Stomach smooth muscle (tissue), 2 donors: ENCODE data around the gene CCL13.

Source experiments
- H3K27ac ChIP-seq: one replicate; pipeline ENCODE4 v1.7.0; 2013; ENCODE audit warnings: mild to moderate bottlenecking, low read length, inconsistent platforms
- H3K27me3 ChIP-seq, 2 donors: one replicate each; pipeline ENCODE4 v1.7.0; 2013; ENCODE audit warnings: low read length in 2 of 2; ENCODE audit not compliant: insufficient read depth in 2 of 2, control insufficient read depth in 1 of 2
- H3K36me3 ChIP-seq, 2 donors: one replicate each; pipeline ENCODE4 v1.7.0; 2013; ENCODE audit warnings: low read length in 2 of 2; ENCODE audit not compliant: control insufficient read depth in 2 of 2, insufficient read depth in 2 of 2
- H3K4me1 ChIP-seq: one replicate; pipeline ENCODE4 v1.7.0; 2013; ENCODE audit warnings: low read length; ENCODE audit not compliant: control insufficient read depth, insufficient read depth
- H3K4me3 ChIP-seq, 2 donors: one replicate each; pipeline ENCODE4 v1.7.0; 2013; ENCODE audit warnings: low read length in 2 of 2
- H3K9ac ChIP-seq, 2 donors: one replicate each; pipeline ENCODE4 v1.7.0; 2013; ENCODE audit warnings: low read length in 2 of 2, mild to moderate bottlenecking in 1 of 2
- H3K9me3 ChIP-seq, 2 donors: one replicate each; pipeline ENCODE4 v1.7.0; 2013; ENCODE audit warnings: low read length in 2 of 2; ENCODE audit not compliant: control insufficient read depth in 2 of 2
- donor health status: healthy.
- donor health status: Pancreatic carcinoma.

Gene CCL13

DNA sequence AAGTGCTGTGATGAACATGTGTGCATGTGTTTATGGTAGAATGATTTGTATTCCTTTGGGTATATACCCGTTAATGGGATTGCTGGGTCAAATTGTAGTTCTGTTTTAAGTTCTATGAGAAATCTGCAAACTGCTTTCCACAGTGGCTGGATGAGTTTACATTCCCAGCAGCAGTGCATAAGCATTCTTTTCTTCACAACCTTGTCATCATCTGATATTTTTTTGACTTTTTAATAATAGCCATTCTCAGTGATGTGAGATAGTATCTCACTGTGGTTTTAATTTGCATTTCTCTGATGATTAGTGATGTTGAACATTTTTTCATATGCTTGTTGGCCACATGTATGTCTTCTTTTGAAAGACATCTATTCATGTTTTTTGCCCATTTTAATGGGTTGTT is 18.6 kb upstream of the CCL13 start:
- H3K9ac ChIP-seq, result no peak overlapping the region
- no peak overlapping the region for H3K4me3 ChIP-seq
- no peaks in the 10 kb centered on the region for H3K9me3 ChIP-seq
- H3K27ac ChIP-seq, result no peak overlapping the region
- no peaks in the 10 kb centered on the region for H3K4me1 ChIP-seq
- H3K27me3 ChIP-seq, result no peaks in the 10 kb centered on the region
- no peaks in the 10 kb centered on the region for H3K36me3 ChIP-seq

- H3K36me3 ChIP-seq, result no peaks in the 10 kb centered on the region
- no peaks in the 10 kb centered on the region for H3K9me3 ChIP-seq
- H3K4me3 ChIP-seq, result no peak overlapping the region
- no peak overlapping the region for H3K27ac ChIP-seq
- H3K4me1 ChIP-seq, result no peaks in the 10 kb centered on the region
- no peaks in the 10 kb centered on the region for H3K27me3 ChIP-seq
- no peak overlapping the region for H3K9ac ChIP-seq
Observed at GRCh38 chr17:34339138-34339770, 17.0 kb upstream of the CCL13 start.

GRCh38 chr17:34341916-34342315 is 14.4 kb upstream of the CCL13 start:
- no peaks in the 10 kb centered on the region for H3K9me3 ChIP-seq
- no peaks in the 10 kb centered on the region for H3K27me3 ChIP-seq
- H3K27ac ChIP-seq, result no peak overlapping the region
- no peaks in the 10 kb centered on the region for H3K4me1 ChIP-seq
- H3K4me3 ChIP-seq, result no peak overlapping the region
- no peaks in the 10 kb centered on the region for H3K36me3 ChIP-seq
- H3K9ac ChIP-seq, result no peak overlapping the region

DNA sequence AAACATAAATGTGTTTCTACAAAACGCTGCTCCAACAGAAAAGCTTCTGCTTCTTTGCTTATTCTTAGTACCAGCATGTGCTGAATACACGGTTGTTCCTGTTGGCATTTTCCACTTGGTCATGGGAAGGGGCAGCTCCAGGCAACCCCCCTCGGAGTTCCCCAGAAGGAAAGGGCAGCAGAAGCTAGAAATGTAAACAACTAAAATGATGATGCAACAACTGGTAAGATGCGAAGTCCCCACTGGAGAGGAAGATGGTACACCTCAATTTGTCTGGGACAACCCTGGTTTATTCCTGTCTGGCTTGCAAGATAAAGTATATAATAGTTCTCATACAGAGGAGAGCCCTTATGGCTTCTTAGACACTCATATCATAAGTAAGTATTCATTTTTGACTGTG is 9.2 kb upstream of the CCL13 start:
- no peaks in the 10 kb centered on the region for H3K27me3 ChIP-seq
- H3K4me3 ChIP-seq, result no peak overlapping the region
- H3K36me3 ChIP-seq, result no peaks in the 10 kb centered on the region
- no peak overlapping the region for H3K9ac ChIP-seq
- H3K4me1 ChIP-seq, result peaks cover 2% of the 10 kb centered on the region
- H3K27ac ChIP-seq, result no peak overlapping the region
- no peaks in the 10 kb centered on the region for H3K9me3 ChIP-seq

GRCh38 chr17:34349751-34350150 is 6.5 kb upstream of the CCL13 start:
- H3K27me3 ChIP-seq, result no peaks in the 10 kb centered on the region

DNA sequence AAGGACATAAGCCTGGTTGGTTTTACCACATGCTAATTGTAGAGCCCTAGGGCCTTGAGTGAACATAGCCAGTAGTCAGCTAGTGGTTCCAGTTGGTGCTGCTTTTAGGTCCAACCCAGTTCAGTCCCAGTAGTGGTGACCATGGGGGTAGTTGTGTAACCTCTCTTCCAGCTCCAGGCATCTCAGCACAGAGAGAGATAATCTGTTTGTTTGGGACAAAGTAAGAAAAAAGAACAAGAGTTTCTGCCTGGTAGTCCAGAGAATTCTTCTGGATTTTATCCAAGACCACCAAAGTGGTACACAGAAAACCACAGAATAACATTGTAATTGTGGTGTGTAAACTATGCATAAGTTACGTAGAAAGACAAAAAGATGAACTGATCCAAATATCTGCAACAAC is 5.2 kb upstream of the CCL13 start:
- Histone ChIP-seq H3K4me1 (peaks cover 2% of the 10 kb centered on the region), H3K9ac (no peak overlapping the region), H3K27me3 (no peaks in the 10 kb centered on the region), H3K9me3 (no peaks in the 10 kb centered on the region), H3K27ac (no peak overlapping the region), H3K36me3 (no peaks in the 10 kb centered on the region), H3K4me3 (no peak overlapping the region)

More at GRCh38 chr17:34349751-34350150, 6.5 kb upstream of the CCL13 start:
- H3K9me3 ChIP-seq, result no peaks in the 10 kb centered on the region
- H3K36me3 ChIP-seq, result no peaks in the 10 kb centered on the region
- H3K9ac ChIP-seq, result no peak overlapping the region
- H3K4me1 ChIP-seq, result peaks cover 2% of the 10 kb centered on the region
- no peak overlapping the region for H3K4me3 ChIP-seq
- H3K27ac ChIP-seq, result no peak overlapping the region

GRCh38 chr17:34352191-34352590 is 4.1 kb upstream of the CCL13 start:
- Histone ChIP-seq H3K27me3 (no peaks in the 10 kb centered on the region), H3K27ac (no peak overlapping the region), H3K9ac (no peak overlapping the region), H3K4me1 (peaks cover 2% of the 10 kb centered on the region), H3K4me3 (no peak overlapping the region), H3K36me3 (no peaks in the 10 kb centered on the region), H3K9me3 (no peaks in the 10 kb centered on the region)

DNA sequence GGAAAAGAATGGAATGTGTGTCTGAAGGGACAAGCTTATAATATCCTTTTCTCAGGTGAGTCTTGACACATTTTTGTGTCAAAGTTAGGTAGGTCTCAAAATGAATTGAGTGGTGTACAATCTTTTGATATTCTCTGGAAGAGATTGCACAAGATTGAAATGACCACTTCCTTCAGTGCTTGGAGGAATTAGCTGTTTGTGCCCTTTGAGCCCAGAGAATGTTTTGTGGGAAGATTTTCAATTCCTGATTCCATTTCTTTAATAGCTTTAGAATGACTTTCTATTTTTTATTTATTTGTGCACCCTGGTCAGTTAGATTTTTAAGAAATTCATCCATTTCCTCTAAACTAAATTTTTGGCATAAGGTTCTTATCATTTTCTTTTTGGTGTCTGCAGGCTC is 1.6 kb upstream of the CCL13 start:
- Histone ChIP-seq H3K9ac (no peak overlapping the region), H3K36me3 (no peaks in the 10 kb centered on the region), H3K9me3 (no peaks in the 10 kb centered on the region), H3K27me3 (no peaks in the 10 kb centered on the region), H3K4me3 (no peak overlapping the region), H3K4me1 (peaks cover 2% of the 10 kb centered on the region), H3K27ac (no peak overlapping the region)

DNA sequence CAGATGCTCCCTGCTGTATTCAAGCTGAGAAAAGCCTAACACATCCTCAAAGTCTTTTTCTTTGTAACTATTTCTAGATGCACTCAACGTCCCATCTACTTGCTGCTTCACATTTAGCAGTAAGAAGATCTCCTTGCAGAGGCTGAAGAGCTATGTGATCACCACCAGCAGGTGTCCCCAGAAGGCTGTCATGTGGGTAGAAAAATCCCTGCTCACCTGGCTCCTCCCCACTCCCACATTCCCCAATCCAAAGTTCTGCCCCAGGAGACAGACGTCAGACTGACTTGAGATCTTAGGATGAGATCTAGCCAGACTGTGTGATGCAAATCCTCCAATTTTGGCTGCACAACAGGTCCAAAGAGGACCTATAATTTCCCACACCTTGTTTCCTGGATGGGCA is 1.1 kb downstream of the CCL13 start:
- no peak overlapping the region for H3K4me3 ChIP-seq
- H3K4me1 ChIP-seq, result no peaks in the 10 kb centered on the region
- no peaks in the 10 kb centered on the region for H3K9me3 ChIP-seq

DNA sequence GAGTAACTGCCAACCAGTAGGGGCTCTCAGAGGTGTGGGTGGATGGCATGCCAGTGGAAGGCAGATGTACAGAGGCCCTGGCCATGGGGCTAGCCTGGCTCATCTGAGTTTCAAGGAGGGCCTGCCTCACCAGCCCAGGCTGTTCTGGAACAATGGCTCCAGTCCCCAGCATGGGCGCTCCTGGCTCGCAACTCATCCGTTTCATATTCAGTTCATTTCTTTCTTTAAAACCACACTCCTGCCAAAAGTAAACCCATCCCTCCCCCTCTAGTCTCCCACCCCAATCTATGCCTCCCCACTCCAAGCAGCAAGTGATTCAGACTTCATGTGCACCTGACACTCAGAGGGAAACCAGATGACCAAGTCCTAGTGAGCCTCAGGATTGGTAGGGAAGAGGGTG is 2.4 kb downstream of the CCL13 start:
- H3K9ac ChIP-seq, result no peak overlapping the region
- no peaks in the 10 kb centered on the region for H3K4me1 ChIP-seq
- no peak overlapping the region for H3K4me3 ChIP-seq

More for the DNA sequence above, 1.1 kb downstream of the CCL13 start:
- Histone ChIP-seq H3K9ac (no peak overlapping the region), H3K27ac (no peak overlapping the region), H3K36me3 (no peaks in the 10 kb centered on the region), H3K27me3 (peaks cover 0 to 3% of the 10 kb centered on the region in 2 donors)

GRCh38 chr17:34360601-34361270 is 4.5 kb downstream of the CCL13 start:
- Histone ChIP-seq H3K9ac (no peak overlapping the region), H3K9me3 (no peaks in the 10 kb centered on the region), H3K27ac (no peak overlapping the region), H3K4me1 (no peaks in the 10 kb centered on the region), H3K27me3 (peaks cover 0 to 17% of the 10 kb centered on the region in 2 donors), H3K4me3 (no peak overlapping the region), H3K36me3 (no peaks in the 10 kb centered on the region)

More for the DNA sequence above, 2.4 kb downstream of the CCL13 start:
- Histone ChIP-seq H3K27ac (no peak overlapping the region), H3K27me3 (peaks cover 0 to 9% of the 10 kb centered on the region in 2 donors), H3K36me3 (no peaks in the 10 kb centered on the region), H3K9me3 (no peaks in the 10 kb centered on the region)
